Left hindlimb (tissue), 1 donor: ENCODE measurements around the gene TRMT11.
"Not testable (repeated sequence)": the region's sequence is repeated elsewhere in the genome, so short reads cannot be mapped to it uniquely, and the experiment has no call there.

Experiments used
- DNase-seq: peaks from one replicate; pipeline ENCODE4 v3.0.0-alpha.2; 2018

TRMT11 gene

GRCh38 chr6:125994670-125995488 lies 8.5 kb downstream of the TRMT11 start:
- no peak for DNase-seq

GRCh38 chr6:125995972-125996580 lies 9.7 kb downstream of the TRMT11 start:
- DNase-seq = peak; percentile 53

GRCh38 chr6:126002755-126003679 lies 16.7 kb downstream of the TRMT11 start:
- DNase-seq = no peak

GRCh38 chr6:126007800-126008199 lies 21.5 kb downstream of the TRMT11 start:
- DNase-seq = no peak

GRCh38 chr6:126010040-126010439 lies 23.7 kb downstream of the TRMT11 start:
- DNase-seq = no peak

GRCh38 chr6:126015863-126016262 lies 29.5 kb downstream of the TRMT11 start:
- DNase-seq = no peak

- DNase-seq = no peak
Observed at GRCh38 chr6:126016591-126016990, 30.3 kb downstream of the TRMT11 start.

GRCh38 chr6:126017668-126018067 lies 31.3 kb downstream of the TRMT11 start:
- no peak for DNase-seq

- no peak for DNase-seq
Observed at GRCh38 chr6:126020305-126021050, 34.1 kb downstream of the TRMT11 start.

GRCh38 chr6:126023474-126023873 lies 37.1 kb downstream of the TRMT11 start:
- not testable (repeated sequence) for DNase-seq

- DNase-seq = no peak
Observed at GRCh38 chr6:126026001-126026400, 39.7 kb downstream of the TRMT11 start.

GRCh38 chr6:126027601-126028000 lies 41.3 kb downstream of the TRMT11 start:
- no peak for DNase-seq

GRCh38 chr6:126030045-126030444 lies 43.7 kb downstream of the TRMT11 start:
- no peak for DNase-seq

- DNase-seq = peak; percentile 34
Observed at GRCh38 chr6:126033696-126034095, 47.4 kb downstream of the TRMT11 start.

GRCh38 chr6:126034656-126035055 lies 48.3 kb downstream of the TRMT11 start:
- no peak for DNase-seq

- DNase-seq = no peak
Observed at GRCh38 chr6:126035764-126036163, 49.4 kb downstream of the TRMT11 start.

- DNase-seq = no peak
Observed at GRCh38 chr6:126038234-126038633, 51.9 kb downstream of the TRMT11 start.

- no peak for DNase-seq
Observed at GRCh38 chr6:126039284-126039683, 52.9 kb downstream of the TRMT11 start.

- DNase-seq = no peak
Observed at GRCh38 chr6:126040394-126040793, 54.1 kb downstream of the TRMT11 start.

- no peak for DNase-seq
Observed at GRCh38 chr6:126040826-126041225, 54.5 kb downstream of the TRMT11 start.

- no peak for DNase-seq
Observed at GRCh38 chr6:126041516-126041915, 55.2 kb downstream of the TRMT11 start.

GRCh38 chr6:126042001-126042419 lies 55.7 kb downstream of the TRMT11 start:
- no peak for DNase-seq

- DNase-seq = no peak
Observed at GRCh38 chr6:126047648-126048047, 61.3 kb downstream of the TRMT11 start.
